ENCODE measurements around the gene SFI1. TPM values are rescaled to one million over a fixed set of nuclear protein-coding genes. Genes with fewer than 3 reads are reported as not detected.
"Not testable (repeated sequence)": the region's sequence is repeated elsewhere in the genome, so short reads cannot be mapped to it uniquely, and the experiment has no call there.

The SFI1 gene
- total RNA-seq, 4 donors from 2014 or later: 10.2 to 44.1 (median 33.3) TPM

- intact Hi-C loops (cut with DNase I; ENCODE audit: low total_unique reads): no loop called here
- H3K36me3 ChIP-seq: no peaks in the 10 kb centered on the region
- no peak for DNase-seq
These were observed 12.2 kb downstream of the SFI1 start for GRCh38 chr22:31508536-31508935.

GRCh38 chr22:31509061-31509762 is 12.9 kb downstream of the SFI1 start:
- Histone ChIP-seq H3K9me3 (no peaks in the 10 kb centered on the region), H3K27me3 (no peaks in the 10 kb centered on the region), H3K27ac (no peak overlapping the region), H3K4me3 (no peak overlapping the region), H3K4me1 (no peaks in the 10 kb centered on the region), H3K36me3 (no peaks in the 10 kb centered on the region)
- TF ChIP-seq CTCF (IDR thresholded peaks at IDR 0.05): no peak
- no peak for TF ChIP-seq POLR2A (IDR thresholded peaks at IDR 0.05)
- no peak for DNase-seq
- intact Hi-C loops (cut with DNase I; ENCODE audit: low total_unique reads): no loop called here

More at GRCh38 chr22:31508536-31508935, 12.2 kb downstream of the SFI1 start:
- no peak overlapping the region for H3K4me3 ChIP-seq
- H3K27me3 ChIP-seq: no peaks in the 10 kb centered on the region
- no peak overlapping the region for H3K27ac ChIP-seq
- no peaks in the 10 kb centered on the region for H3K4me1 ChIP-seq
- no peaks in the 10 kb centered on the region for H3K9me3 ChIP-seq
- TF ChIP-seq POLR2A (IDR thresholded peaks at IDR 0.05): no peak
- TF ChIP-seq CTCF (IDR thresholded peaks at IDR 0.05): no peak

GRCh38 chr22:31520051-31520450 is 23.7 kb downstream of the SFI1 start:
- H3K4me1 ChIP-seq: no peaks in the 10 kb centered on the region
- DNase-seq: no peak
- no peaks in the 10 kb centered on the region for H3K36me3 ChIP-seq
- H3K27me3 ChIP-seq: no peaks in the 10 kb centered on the region
- no peaks in the 10 kb centered on the region for H3K9me3 ChIP-seq
- intact Hi-C loops (cut with DNase I; ENCODE audit: low total_unique reads): no loop called here
- no peak overlapping the region for H3K27ac ChIP-seq
- TF ChIP-seq CTCF (IDR thresholded peaks at IDR 0.05) (no peak), POLR2A (IDR thresholded peaks at IDR 0.05) (no peak)
- no peak overlapping the region for H3K4me3 ChIP-seq

GRCh38 chr22:31524132-31524531 is 27.8 kb downstream of the SFI1 start:
- H3K27me3 ChIP-seq; H3K36me3 ChIP-seq; intact Hi-C loops (cut with DNase I; ENCODE audit: low total_unique reads): not testable (repeated sequence)

GRCh38 chr22:31526270-31526669 is 29.9 kb downstream of the SFI1 start:
- TF ChIP-seq POLR2A (IDR thresholded peaks at IDR 0.05) (no peak), CTCF (IDR thresholded peaks at IDR 0.05) (no peak)
- Histone ChIP-seq H3K4me3 (no peak overlapping the region), H3K9me3 (no peaks in the 10 kb centered on the region), H3K27me3 (no peaks in the 10 kb centered on the region), H3K27ac (no peak overlapping the region), H3K36me3 (no peaks in the 10 kb centered on the region), H3K4me1 (no peaks in the 10 kb centered on the region)
- DNase-seq: no peak
- intact Hi-C loops (cut with DNase I; ENCODE audit: low total_unique reads): no loop called here

More at GRCh38 chr22:31524132-31524531, 27.8 kb downstream of the SFI1 start:
- not testable (repeated sequence) for H3K4me1 ChIP-seq, H3K4me3 ChIP-seq, H3K27ac ChIP-seq, DNase-seq, H3K9me3 ChIP-seq
